Activated effector memory CD4-positive, alpha-beta T cell treated with anti-CD3 and anti-CD28 coated beads, Interleukin-2, amount 50 U/mL, for 16 hours (primary cell): ENCODE results near the gene NELFCD.

Experiments
- DNase-seq: peaks from one replicate; pipeline ENCODE4 v3.0.0-alpha.2; 2020

NELFCD gene

DNA sequence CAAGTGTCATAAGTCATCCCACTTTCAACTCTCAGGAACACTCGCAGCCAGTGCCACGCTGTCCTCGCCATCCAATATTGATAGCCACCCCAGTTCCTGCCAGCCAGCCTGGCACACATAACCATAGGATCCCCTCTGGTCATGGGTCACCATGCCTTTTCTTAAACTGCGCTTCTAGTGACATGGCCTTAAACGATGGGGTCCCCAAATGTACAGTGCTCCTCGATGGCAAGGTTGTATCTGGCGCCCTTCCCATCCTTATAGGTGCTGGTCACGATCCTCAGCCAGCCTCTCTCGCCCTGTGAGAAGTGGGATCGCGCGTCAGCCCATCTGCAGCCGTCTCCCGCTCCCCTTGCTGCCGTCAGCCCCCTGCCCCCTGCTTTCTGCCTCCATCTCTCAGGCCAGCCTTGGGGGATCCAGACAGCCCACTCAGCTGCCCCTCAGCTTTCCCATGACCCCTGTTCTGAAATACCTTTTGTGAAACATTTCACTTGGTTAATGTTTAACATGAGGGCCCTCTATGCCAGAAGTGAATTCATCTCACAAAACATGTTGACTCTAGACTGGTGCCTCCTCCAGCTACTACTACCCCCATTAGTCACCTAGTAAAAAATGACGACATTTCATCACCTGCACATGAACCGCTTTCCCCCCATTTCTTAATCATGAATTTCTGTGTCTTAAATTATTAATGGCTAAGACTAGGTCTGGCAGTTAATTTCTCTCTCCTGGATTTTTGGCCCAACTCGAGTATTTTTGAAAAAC is 14.6 kb downstream of the NELFCD start:
- DNase-seq = peak; percentile 54

DNA sequence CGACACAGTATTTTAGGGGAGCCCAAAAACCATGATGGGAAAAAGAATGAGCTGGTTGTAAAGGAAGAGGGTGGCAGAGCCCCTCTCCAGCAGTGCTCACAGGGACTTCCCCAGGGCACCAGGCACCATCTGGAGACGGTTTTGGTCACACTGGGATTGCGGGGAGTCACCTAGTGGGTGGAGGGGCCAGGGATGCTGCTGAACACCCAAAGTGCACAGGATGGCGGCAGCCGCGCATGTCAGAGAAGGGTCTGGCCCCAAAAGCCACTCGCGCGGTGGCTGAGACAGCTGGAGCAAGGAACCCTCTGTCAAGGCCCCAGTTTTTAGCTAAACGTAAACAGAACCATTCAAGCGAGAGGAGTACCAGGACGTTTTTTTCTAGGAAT is 15.2 kb downstream of the NELFCD start:
- DNase-seq = peak; percentile 46

DNA sequence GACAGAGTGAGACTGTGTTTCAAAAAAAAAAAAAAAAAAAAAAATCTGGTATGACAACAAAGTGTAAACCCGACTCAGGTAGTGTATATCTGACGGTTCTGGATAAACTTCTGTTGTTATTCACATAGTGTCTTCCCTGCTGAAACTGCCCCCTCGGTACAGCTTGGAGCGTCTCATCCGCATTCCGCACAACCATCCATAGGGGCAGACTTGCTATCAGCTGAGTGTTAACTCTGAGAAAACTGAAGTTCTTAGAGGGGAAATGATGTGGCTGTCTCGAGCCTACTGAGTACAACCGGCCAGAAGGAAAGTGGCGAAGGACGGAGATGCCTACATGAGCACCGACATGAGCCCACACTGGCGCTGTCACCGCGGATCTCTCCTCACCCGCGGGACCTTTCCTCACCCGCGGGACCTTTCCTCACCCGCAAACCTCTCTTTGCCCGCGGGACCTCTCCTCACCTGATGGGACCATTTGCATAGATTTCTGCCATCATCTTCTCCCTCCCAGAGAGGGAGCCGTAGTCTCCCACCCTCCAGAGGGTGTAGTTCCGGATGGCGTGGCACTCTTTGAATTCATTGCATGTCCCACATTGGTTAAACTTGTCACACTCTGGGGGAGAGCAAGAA is 16.2 kb downstream of the NELFCD start:
- peak; percentile 52 for DNase-seq

DNA sequence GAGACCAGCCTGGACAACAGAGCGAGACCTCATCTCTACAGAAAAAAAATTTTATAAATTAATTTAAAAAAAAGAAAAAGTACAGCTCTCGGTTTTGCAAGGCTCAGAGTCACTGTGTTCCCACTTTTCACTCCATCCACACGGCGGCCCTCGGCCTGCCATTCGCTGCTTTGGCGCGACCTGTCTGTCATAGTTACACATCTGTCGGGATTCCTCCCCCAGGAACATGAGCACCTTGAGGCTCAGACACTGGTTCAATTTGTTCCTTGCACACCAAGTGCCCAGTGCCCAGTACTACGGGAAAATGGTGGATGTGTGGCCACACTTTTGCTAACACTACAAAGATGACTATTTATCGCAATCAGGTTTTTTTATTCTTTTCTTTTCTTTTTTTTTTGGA is 17.6 kb downstream of the NELFCD start:
- peak; percentile 30 for DNase-seq

DNA sequence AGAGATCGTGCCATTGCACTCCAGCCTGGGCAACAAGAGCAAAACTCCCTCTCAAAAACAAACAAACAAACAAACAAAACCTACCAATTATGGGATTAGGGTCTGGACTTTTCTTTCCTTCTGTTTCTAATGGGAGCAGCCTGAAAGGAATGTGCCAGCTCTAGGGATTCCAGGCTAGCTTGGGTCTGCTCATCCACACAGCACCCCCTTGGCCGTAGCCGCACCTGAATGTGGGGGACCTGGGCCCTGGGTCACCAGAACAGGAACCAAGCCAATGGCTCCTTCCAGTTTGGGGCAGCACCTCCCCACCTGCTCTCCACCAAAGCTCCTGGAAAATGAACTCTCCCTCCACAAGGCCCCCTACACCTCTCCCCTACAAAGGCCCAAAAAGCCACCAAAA is 19.3 kb downstream of the NELFCD start:
- peak; percentile 39 for DNase-seq

DNA sequence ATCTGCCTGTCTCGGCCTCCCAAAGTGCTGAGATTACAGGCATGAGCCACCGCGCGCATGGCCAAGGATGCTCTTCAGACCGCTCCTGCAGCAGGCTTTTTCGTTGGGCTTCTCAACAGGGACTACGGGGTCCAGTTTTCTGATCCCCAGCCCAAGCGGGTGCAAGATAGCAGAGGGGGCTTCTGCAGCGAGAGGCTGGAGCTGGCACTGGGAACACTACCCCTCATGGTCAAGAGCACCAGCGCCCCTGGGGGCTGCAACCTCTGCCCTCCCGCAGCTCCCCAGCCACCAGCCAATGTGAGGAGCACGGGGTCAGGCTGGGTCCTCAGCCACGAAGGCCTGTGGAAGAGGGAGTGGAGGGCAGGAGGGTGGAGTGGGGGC is 20.0 kb downstream of the NELFCD start:
- no peak for DNase-seq

DNA sequence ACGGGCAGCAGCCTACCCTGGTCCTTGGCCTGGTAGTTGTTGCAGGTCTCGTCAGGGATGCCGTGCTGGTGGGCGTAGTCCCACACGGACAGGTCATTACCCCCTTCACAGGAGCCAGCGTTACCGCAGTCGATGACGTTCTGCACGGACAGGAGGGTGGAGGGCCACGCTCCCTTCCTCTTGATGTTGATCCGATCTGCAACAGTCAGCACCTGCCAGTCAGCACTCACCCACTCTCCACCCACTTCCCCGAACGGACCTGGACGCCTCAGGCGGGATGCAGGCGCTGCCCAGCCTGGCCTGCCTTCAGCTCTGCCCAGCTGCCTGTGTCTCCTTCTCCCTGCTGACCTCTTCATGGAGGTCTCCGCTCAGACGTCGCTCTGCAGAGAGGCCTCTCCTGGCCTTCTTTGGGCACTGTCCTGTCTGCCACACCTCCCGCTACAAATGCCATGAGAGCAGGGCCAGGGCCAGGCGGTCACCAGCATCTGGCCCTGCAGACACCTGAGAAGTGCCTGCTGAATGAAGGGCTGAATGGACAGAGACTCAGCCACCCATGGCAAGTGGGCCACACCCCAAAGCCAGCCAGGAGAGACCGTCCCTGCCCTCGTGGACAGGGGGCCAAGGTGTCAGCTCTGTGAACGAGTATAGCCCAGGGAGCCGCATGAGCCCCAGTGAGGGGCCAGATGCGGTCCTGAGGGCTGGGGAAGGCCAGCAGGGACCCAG is 20.6 kb downstream of the NELFCD start:
- DNase-seq = peak; percentile 62

DNA sequence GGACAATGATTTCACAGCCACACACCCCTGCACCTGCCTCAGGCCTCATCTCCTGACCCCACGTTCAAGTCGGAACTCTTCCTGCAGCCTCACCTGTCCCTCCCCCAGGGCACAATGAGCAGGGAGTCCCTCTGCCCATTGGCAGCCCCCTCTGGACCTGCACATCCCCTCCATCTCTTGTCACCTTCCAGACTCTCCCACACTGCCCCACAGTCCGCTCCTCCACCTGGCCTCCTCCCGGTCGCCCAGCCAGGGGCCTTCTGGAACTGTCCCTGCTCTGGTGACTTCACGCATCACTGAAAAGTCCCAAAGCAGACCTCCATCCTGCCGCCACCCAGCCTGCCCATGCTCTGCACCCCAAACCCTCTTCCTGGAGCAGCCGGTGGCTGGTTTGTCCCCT is 21.3 kb downstream of the NELFCD start:
- peak; percentile 54 for DNase-seq

DNA sequence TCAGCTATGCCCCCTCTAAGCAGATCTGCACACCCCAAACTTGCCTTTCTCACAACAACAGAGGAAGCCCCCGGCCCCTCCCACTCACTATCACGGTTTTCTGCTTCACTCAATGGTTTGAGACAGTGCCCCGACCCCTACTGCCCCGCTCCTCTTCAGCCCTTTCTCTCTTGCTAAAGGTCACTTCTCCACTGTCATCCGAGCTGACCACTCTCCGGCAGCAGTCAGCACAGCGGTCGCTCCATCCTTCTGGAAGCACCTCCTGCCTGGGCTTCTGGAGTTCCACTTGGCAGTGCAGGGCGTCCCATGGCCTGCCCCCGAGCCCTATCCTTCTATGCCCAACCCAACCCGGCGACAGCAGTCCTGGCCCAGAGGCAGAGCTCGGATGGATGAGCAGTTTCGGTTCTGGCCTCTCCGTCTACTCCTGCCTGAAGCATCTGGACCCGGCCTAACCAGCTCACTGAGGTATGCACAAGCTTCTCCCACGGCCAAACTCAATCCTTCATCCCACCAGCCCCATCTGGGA is 21.9 kb downstream of the NELFCD start:
- peak; percentile 54 for DNase-seq

DNA sequence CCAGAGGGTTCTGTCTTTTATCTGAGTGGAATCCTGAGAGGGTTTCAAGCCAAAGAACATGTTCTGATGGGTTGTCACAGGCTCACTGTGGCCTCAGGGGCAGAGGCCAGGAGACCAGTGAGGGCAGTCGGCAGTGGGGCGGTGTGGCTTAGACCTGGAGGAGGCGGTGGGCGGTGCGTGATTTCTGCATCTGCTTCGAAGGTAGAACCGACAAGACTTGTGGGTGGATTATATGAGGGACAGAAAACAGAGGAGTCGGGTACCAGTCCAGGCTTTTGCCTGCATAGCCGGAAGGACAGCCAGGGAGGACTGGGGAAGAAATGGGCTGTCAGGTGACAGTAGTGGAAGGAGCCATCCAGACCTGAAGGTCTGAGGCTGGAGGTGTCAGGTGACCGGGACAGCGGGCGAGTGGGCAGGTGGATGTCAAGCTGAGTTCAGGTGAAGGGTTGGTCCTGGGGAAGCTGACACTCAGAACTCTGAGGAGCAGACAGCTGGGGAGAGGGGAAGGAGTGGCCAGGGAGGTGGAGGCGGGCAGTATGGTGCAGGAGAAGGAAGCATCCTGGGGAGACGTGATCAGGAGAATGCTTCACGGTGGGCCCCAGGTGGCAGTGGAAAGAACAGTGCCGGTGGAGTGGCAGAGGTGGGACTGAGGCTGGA is 22.9 kb downstream of the NELFCD start:
- peak; percentile 57 for DNase-seq

DNA sequence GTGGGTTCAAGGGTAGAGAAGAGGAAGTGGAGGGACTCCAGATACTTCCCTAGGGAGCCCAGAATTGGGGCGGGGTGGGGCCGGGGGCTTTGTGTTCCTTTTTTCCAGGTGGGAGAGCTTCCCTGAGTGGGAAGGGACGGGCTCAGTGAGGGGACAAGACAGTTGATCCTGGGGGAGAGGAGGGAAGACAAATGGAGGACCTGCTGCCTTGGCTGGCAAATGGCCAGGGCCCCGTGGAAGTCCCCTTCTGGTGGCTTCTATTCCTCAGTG is 23.4 kb downstream of the NELFCD start:
- DNase-seq = peak; percentile 85

DNA sequence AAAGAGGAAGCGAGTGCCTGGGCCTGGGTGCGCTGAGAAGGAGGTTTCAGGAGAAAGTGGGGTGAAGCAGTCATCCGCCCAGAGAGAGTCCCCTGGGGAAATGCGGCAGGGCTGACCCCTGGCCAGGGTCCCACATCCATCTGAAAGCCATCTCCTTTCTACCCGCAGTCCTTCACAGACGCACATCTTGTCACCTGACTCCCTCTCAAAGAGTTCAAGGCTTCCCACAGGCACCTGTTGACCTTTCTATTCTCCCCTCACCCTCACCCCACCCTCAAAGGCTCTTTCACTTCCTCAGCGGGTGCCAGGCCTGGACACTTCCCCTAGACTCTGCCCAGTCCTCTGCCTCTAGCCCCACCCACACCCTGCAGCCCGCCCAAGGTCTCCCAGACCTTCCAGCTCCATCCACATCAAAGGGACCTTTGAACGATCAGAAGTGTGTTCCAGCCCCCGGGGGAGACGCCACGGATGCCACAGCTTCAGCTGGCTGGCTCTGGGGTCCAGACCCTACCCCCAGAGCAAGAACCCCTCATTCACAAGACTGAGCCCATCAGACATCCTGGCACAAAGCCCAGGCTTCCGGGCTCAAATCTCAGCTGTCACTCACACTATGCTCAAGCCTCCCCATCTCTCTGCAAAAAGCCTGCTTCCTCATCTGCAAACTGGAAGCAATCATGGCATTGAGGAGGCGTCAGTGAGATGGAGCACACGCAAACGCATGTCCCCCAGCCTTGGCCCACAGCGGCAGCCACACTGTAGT is 23.9 kb downstream of the NELFCD start:
- peak; percentile 74 for DNase-seq

DNA sequence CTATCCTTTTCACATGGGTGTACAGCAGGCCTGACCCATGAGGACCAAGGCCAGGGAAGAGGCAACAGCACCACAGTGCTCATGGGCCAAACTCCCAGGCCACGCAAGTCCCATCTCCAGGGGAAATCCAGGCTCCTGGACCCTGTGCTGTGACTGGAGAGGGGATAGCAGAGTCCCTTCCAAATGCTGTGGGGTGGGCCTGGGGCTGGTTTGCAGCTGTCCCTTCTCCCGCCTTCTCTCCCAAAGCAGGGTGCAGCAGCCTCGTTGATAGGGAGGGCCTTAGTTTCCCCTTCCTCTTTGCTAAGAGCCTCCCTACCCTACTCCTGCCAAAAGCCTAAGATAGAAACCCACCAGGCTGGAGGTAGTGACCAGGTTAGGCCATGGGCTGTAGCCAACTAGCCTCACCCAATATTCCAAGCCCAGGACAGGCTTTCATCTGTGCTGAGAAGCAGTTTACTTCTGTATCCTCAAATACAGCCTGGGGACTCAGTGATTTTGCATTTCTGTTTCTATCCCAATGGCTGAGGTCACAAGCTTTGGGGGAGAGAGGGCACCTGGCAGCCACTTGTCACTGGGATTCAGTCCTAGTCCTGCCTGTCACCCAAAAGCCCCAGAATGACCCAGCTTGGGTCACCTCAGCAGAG is 24.6 kb downstream of the NELFCD start:
- no peak for DNase-seq

DNA sequence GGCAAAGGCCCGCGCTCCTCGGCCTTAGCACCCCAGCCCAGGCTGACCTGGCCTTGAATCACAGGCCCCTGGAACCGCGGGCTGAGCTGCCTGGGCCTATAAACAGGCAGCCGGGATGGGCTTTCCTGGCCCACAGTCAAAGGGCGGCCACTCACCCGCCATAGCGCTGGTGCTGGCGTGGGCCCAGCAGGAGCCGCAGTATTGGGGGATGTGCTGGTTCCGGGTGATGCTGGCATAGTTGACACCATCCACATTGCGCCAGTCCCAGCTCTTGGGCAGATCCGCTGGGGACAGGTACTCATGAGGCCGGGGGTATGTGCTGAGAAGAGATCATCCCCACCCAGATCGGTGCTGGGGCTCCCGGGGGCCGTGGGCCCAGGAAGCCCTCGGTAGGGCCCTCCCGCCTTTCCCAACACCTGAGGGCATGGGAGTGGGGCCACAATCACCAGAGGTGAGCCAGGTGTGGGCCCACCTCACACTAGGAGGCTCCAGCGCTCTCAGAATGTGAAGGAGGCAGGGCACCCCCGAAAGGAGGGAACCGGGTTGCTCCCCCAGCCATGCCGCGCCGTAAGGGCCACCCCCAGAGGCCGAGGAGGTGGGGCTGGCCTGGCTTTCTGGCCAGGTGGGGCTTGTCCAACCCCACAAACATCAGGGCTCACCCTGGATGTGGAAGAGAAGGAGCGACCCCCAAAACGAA is 25.3 kb downstream of the NELFCD start:
- DNase-seq = peak; percentile 63

DNA sequence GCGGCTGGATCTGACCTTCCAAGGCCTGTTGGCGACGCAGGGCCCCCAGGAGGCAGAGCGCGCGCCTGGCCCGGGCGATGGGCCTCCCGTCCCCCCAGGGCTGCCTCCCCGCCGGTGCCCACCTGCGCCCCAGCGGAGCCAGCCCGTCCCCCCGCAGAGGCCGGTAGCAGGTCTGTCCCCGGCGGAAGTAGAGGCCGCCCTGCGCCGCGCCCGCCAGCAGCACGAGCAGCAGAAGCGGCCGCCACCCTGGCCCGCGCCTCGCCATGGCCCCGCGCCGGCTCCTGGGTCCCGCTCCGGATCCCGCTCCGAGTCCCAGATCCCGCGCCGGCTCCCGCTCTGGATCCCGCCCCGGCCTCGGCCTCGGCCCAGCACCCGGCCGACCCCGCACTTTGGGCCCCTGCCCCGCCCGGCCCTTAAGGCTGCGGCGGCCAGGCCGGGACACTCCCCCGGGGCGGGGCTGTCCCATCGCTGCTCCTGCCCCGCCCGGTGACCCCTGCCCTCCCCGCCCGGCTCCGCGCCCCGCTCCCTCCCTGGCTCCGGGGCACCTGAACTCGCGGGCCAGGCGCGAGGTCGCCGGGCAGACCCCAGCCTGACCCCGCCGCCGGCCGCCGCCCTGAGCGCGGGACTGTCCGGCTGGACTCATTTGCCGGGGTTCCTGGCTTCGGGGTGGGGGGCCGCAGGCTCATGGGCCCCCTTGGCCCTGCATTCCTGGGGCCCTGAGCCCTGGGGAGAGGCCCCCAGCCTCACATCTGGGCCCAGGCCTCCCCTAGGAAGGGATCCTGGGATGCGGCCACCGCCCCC is 26.0 kb downstream of the NELFCD start, which contains the start of gene CTSZ:
TSS of gene CTSZ (minus strand) at position 391 of the 801 bp plus-strand sequence. CDS start at position 265, 126 bp downstream.
- peak; percentile 82 for DNase-seq

DNA sequence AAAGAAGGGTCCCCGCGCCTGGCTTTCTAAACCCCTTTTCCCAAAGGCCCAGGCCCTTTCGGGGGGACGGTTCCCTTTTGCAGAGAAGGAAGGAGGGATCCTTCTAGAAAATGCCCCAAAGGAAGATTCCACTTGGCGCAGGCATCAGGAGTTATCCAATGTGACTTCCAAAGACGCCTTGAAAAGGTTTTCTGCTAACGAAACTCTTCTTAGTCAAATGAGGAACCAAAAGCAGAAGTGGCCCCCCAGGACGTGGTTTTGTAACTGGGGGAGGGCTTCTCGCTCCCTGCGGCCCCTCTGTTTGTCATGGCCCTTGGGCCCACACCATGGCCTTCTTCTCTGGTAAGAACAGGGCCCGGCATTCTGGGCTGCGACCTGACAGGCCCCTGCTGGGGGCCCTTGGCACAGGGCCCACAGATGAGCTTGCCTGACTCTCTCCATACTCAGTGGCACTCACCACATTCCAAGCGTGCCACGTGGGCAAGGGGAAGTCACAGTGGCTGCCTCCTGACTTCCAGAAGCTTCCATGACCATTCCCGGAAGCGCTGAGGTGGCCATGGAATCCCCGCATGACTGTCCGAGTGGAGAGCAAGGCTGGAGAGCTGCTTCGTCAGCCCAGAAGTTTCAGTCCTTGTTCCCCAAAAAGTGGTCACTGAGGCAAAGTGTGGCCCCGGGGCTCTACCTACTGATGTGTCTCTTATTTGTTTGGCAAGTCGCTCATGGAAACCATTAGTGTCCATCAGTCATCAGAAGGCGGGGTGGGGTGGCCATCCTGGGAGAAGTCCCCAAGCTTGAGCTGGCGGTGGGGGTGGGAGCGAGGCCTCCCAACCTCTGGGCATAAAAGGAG is 26.8 kb downstream of the NELFCD start:
- DNase-seq = peak; percentile 50

DNA sequence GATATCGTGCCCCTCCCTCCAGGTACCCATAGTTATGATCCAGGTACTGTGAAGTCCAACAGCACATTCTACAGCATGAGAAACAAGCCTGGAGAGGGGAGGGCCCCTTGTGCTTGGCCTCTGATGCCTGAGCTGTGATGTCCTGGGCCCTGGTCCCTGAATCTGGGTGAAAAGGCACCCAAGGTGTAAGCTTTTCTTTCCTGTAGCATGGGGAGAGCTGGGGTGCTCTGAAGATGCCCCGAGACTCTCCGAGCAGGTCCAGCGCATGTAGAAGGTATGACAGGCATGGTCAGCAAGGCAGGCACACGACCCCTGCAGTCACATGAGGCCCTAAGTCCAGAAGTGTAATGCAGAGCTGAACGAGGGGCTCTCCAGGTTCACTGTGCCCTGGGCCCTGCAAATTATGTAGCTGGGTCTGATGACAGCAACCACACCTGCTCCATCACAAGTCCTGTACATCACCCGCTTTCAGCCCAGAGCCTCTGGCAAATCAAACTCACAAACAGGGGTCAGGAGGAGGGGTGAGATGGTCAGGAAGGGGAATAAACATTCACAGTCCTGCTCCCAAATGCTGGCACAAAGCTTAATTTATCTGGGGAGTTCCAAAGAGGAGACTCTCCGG is 27.8 kb downstream of the NELFCD start:
- peak; percentile 37 for DNase-seq

DNA sequence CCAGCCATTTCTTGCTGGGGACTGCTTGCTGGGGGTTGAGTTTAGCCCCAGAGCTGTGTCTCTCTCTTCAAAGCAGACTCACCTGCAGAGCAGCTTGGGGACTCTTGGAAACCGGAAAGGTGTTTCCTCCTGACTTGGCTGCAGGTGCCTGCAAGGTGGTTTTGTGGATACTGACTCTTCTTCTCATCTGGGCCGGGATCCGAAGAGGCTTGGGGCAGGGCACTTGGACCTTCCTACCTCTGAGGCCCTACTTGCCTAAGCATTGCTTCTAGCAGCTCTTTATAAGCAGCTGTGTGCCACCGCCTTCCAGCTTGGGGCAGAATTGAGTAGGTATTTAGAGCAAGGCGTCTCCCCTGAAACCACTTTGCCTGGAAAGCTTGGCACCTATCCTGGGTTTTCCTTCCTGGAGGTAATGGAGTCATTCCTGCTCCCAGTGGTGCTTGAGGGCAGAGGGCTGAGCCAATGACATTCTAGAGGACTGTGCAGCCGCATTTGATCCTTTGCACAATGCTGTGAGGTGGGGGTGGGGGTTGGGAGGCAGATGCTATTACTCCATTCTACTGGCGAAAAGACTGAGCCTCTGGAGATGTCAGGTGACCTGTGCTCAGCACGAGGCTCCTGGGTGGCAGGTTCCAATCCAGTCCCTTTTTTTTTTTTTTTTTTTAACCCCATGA is 29.4 kb downstream of the NELFCD start:
- peak; percentile 55 for DNase-seq
